Measurements from ENCODE around the gene DMAC2. TPM values are rescaled to one million over a fixed set of nuclear protein-coding genes. Genes with fewer than 3 reads are reported as not detected.

The DMAC2 gene
- total RNA-seq, 1 donor from 2014 or later = 38.2 TPM

GRCh38 chr19:41449079-41449864 is 9.6 kb upstream of the DMAC2 start:
- intact Hi-C loops (cut with micrococcal nuclease) = loop anchor here (1.0 to 5.0 kb wide), 8 partner anchors 14 to 247 kb away; no protein-coding TSS in a partner anchor
- POLR2A ChIA-PET = interaction anchor here (0.5 to 4.2 kb wide), 16 partner anchors 9 to 139 kb away, joined by 3 to 47 read pairs (median 5); partner anchors contain the start of genes B9D2, CCDC97 and DMAC2
- Mint-ChIP-seq H3K27me3 (peaks cover 2% of the 10 kb centered on the region), H3K27ac (peak overlapping the region; percentile 46), H3K36me3 (ENCODE audit: low read depth) (no peaks in the 10 kb centered on the region), H3K4me3 (peak overlapping the region; percentile 80), H3K9me3 (no peaks in the 10 kb centered on the region), H3K4me1 (peaks cover 23% of the 10 kb centered on the region)
- ATAC-seq (ENCODE audit: low read depth) (peak; percentile 97), DNase-seq (peak; percentile 76)
- CTCF ChIA-PET = interaction anchor here (0.9 to 13.2 kb wide), 25 partner anchors 9 to 187 kb away, joined by 3 to 344 read pairs (median 5); partner anchors contain the start of genes B9D2, CEACAM21 and DMAC2
- TF ChIP-seq CTCF (IDR thresholded peaks at IDR 0.05) = peak; percentile 72

- H3K4me1 Mint-ChIP-seq = peaks cover 10% of the 10 kb centered on the region
- DNase-seq (no peak), ATAC-seq (ENCODE audit: low read depth) (no peak)
- intact Hi-C loops (cut with micrococcal nuclease) = loop anchor here (2.0 to 5.0 kb wide), 2 partner anchors 15 to 246 kb away; no protein-coding TSS in a partner anchor
- ChIA-PET CTCF (interaction anchor here (1.4 to 13.2 kb wide), 8 partner anchors 84 to 151 kb away, joined by 3 to 344 read pairs (median 17); no protein-coding TSS in a partner anchor), POLR2A (interaction anchor here (0.6 to 4.2 kb wide), 5 partner anchors 84 to 124 kb away, joined by 3 to 47 read pairs (median 5); no protein-coding TSS in a partner anchor)
- H3K9me3 Mint-ChIP-seq = no peaks in the 10 kb centered on the region
- no peak for TF ChIP-seq CTCF (IDR thresholded peaks at IDR 0.05)
- H3K27me3 Mint-ChIP-seq = peaks cover 2% of the 10 kb centered on the region
- H3K4me3 Mint-ChIP-seq = no peak overlapping the region
- no peaks in the 10 kb centered on the region for H3K36me3 Mint-ChIP-seq (ENCODE audit: low read depth)
- H3K27ac Mint-ChIP-seq = no peak overlapping the region
Measured at GRCh38 chr19:41447732-41448332, 8.1 kb upstream of the DMAC2 start.

GRCh38 chr19:41445575-41445974 is 5.9 kb upstream of the DMAC2 start:
- Mint-ChIP-seq H3K27ac (no peak overlapping the region), H3K36me3 (ENCODE audit: low read depth) (no peaks in the 10 kb centered on the region), H3K27me3 (peaks cover 2% of the 10 kb centered on the region), H3K9me3 (no peaks in the 10 kb centered on the region), H3K4me3 (no peak overlapping the region), H3K4me1 (peaks cover 9% of the 10 kb centered on the region)
- ATAC-seq (ENCODE audit: low read depth) = no peak
- intact Hi-C loops (cut with micrococcal nuclease) = loop anchor here (5.0 kb wide), 1 partner anchor 243 kb away; no protein-coding TSS in a partner anchor
- ChIA-PET POLR2A (no interaction called here), CTCF (interaction anchor here (0.9 to 13.2 kb wide), 3 partner anchors 92 to 196 kb away, joined by 3 to 344 read pairs (median 93); no protein-coding TSS in a partner anchor)
- TF ChIP-seq CTCF (IDR thresholded peaks at IDR 0.05) = no peak
- no peak for DNase-seq

DNA sequence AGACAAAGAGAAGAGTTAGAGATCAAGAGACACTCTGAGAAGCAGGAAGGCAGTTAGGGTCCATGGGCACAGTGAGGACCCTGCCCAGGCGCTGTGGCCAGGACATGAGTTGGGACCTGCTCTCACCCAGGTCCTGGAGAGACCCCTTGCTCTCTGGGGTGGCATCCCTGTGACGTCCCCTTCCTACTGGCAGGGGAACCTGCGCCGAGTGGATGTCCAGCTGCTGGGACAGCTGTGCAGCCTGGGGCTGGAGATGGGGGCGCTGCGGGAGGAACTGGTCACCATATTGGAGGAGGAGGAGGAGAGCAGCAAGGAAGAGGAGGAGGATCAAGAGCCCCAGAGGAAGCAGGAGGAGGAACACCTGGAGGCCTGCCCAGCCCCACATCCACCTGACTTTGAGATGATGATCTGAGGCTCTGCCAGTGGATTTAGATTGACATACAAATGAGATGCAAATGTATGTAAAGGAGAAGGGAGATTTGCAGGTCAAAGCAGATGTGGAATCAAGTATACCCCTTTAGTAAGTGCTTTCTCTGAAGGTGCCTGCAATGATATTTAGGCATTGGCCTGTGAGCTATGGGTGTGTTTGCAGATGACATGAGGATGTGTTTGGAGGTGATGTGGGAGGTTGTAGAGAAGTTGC is 4.2 kb upstream of the DMAC2 start:
- H3K27ac Mint-ChIP-seq = no peak overlapping the region
- intact Hi-C loops (cut with micrococcal nuclease) = no loop called here
- ATAC-seq (ENCODE audit: low read depth) = no peak

More for the DNA sequence above, 4.2 kb upstream of the DMAC2 start:
- CTCF ChIA-PET = interaction anchor here (13.2 kb wide), 1 partner anchor 122 kb away, joined by 344 read pairs; no protein-coding TSS in a partner anchor
- Mint-ChIP-seq H3K27me3 (peaks cover 2% of the 10 kb centered on the region), H3K4me1 (no peaks in the 10 kb centered on the region), H3K9me3 (no peaks in the 10 kb centered on the region), H3K36me3 (ENCODE audit: low read depth) (no peaks in the 10 kb centered on the region), H3K4me3 (no peak overlapping the region)
- POLR2A ChIA-PET = no interaction called here
- no peak for DNase-seq
- TF ChIP-seq CTCF (IDR thresholded peaks at IDR 0.05) = no peak
